Hepatocyte (in vitro differentiated cells): ENCODE data around the gene PRR18.

Source experiments
- CTCF ChIP-seq: fragments of 200-600 bp; sonication (generic); IDR thresholded peaks from 2 replicates; pipeline ENCODE4 v1.5.1; 2016; ENCODE audit warnings: antibody characterized with exemption, mild to moderate bottlenecking; ENCODE audit not compliant: poor library complexity
- EZH2phosphoT487 ChIP-seq: fragments of 200-600 bp; sonication (generic); IDR thresholded peaks from one replicate; pipeline ENCODE4 v1.6.1; 2018; ENCODE audit warnings: antibody characterized with exemption, mild to moderate bottlenecking, low read depth, moderate library complexity; ENCODE audit not compliant: unreplicated experiment, severe bottlenecking

DNA sequence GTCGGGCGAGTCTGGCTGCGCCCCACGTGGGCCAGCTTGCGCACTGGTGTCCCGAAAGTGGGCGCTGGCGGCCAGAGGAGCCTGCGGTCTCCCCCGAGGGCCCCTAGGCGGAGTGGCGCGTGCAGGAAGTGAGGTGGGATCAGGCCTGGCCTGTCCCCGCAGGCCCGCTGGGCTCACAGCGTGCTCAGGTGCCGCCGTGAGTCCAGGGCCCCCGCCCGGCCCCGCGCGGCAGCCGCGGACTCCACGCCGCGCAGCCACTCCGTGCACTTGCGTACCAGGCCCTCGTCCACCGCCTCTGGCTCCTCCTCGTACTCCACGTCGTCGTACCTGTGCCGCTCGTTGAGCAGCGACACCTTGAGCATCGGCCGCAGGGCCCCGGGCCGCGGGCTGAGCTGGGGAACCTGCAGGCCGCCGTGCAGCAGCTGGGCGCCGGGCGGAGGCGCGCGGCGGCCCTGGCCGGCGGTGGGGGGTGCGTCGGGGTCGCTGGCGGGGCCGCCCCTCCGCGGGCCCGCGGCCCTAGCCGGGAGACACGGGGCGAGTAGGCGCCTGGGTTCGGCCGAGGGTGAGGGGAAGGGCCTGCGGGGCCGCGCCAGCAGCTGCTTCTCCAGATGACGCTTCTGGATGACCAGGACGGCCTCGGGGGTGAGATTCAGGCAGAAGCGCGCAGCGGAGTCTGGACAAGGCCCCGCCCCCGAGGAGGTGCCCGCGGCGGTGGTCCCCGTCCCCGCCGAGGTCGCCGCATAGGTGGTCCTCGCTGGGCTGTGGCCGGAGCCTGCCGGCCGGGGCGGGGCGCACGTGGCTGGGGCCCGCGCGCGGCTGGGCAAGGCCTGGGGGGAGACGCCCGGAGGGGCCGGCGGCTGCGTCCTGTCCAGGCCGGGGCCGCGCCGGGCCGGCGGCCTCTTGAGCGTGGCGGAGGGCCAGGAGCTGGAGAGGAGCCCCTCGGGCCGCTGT lies 835 bp downstream of the PRR18 start:
- TF ChIP-seq CTCF (no peak), EZH2phosphoT487 (no peak)
